ENCODE results near the gene KIAA0319L. TPM values are rescaled to one million over a fixed set of nuclear protein-coding genes. Genes with fewer than 3 reads are reported as not detected.
A peak's percentile ranks its signal among the peaks of the same experiment; 100 is the strongest.

Gene KIAA0319L
- polyA plus RNA-seq, 1 donor (not counting 4 experiments of a cell fraction or from before 2014, with no cell fraction given) = 23.8 TPM

DNA sequence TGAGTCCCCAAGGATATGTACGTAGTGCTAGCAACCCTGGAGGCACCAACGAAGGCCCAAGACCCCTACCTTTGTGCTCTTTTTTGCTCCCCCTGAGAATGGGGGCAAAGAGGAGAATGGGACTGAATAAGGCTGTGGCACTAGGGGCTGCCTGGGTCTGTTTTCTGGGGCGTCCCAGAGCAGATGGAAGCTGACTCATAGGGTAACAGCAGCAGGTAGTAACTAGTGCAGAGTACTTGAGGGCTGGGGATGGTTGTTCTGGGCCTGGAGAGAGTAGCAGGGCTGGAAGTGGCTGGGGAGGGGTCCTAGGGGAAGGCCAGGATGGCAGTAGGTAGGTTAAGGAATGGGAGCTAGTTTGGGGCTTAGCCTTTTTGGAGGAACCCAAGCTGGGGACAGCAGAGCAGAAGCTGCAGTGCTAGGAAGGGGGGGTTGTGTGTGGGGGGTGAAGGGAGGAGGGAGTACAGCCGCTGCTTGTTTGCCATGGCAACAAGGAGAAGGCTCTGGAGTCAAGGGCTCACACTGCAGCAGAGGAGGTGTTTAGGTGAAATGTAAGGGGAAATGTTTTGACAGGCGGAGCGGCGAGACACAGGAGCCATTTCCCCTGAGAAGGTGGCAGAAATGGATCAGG lies 2.2 kb upstream of the KIAA0319L start:
- no peak overlapping the region for H2AFZ ChIP-seq (ENCODE audit: control insufficient read depth, low read length)
- H3K4me2 ChIP-seq (ENCODE audit: control insufficient read depth, extremely low read depth, insufficient read depth, low read depth, low read length) = peak overlapping the region; percentile 11
- peaks cover 6% of the 10 kb centered on the region for H3K79me2 ChIP-seq (ENCODE audit: control insufficient read depth, insufficient read depth, low read length)
- peaks cover 10 to 17% of the 10 kb centered on the region in 2 experiments for H3K36me3 ChIP-seq (ENCODE audit: control insufficient read depth in 2 of 2, extremely low read depth in 1 of 2, insufficient read depth in 2 of 2, low read length in 2 of 2)
- no peaks in the 10 kb centered on the region for H3K27me3 ChIP-seq (ENCODE audit: control insufficient read depth, extremely low read depth, insufficient read depth, low read length)
- H3K4me3 ChIP-seq (ENCODE audit: control insufficient read depth in 2 of 3, extremely low read depth in 1 of 3, insufficient read depth in 2 of 3, low read depth in 1 of 3, low read length in 3 of 3) = no peak overlapping the region
- no peaks in the 10 kb centered on the region for H3K9me1 ChIP-seq (ENCODE audit: control insufficient read depth, extremely low read depth, insufficient read depth, low read length)
- H4K20me1 ChIP-seq (ENCODE audit: control insufficient read depth, extremely low read depth, insufficient read depth, low read length) = peaks cover 16% of the 10 kb centered on the region
- no peak for DNase-seq (ENCODE audit: low read depth, low spot score)
- no peak for TF ChIP-seq EZH2 (IDR thresholded peaks at IDR 0.05; ENCODE audit: low read length)
- TF ChIP-seq, protein P1, sequence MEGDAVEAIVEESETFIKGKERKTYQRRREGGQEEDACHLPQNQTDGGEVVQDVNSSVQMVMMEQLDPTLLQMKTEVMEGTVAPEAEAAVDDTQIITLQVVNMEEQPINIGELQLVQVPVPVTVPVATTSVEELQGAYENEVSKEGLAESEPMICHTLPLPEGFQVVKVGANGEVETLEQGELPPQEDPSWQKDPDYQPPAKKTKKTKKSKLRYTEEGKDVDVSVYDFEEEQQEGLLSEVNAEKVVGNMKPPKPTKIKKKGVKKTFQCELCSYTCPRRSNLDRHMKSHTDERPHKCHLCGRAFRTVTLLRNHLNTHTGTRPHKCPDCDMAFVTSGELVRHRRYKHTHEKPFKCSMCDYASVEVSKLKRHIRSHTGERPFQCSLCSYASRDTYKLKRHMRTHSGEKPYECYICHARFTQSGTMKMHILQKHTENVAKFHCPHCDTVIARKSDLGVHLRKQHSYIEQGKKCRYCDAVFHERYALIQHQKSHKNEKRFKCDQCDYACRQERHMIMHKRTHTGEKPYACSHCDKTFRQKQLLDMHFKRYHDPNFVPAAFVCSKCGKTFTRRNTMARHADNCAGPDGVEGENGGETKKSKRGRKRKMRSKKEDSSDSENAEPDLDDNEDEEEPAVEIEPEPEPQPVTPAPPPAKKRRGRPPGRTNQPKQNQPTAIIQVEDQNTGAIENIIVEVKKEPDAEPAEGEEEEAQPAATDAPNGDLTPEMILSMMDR (optimal IDR thresholded peaks at IDR 0.05 in 1 of 3, IDR thresholded peaks at IDR 0.05 in 1 of 3, conservative IDR thresholded peaks at IDR 0.05 in 1 of 3; ENCODE audit: extremely low read depth in 1 of 3, insufficient read depth in 2 of 3, low read length in 3 of 3) = no peak
- no peak for FAIRE-seq
- H3K9me3 ChIP-seq (ENCODE audit: control insufficient read depth, low read depth, low read length) = no peaks in the 10 kb centered on the region
- H3K27ac ChIP-seq (ENCODE audit: control insufficient read depth, insufficient read depth, low read length) = no peak overlapping the region
- dilution Hi-C loops (cut with MboI; ENCODE audit: extremely low pct_ligation_motif_present, low sequenced_read_pairs) = no loop called here
- no peak overlapping the region for H3K9ac ChIP-seq (ENCODE audit: control insufficient read depth, extremely low read depth, insufficient read depth, low read length)
- H3K4me1 ChIP-seq (ENCODE audit: control insufficient read depth, extremely low read depth, insufficient read depth, low read length) = peaks cover 57% of the 10 kb centered on the region

GRCh38 chr1:35558374-35559316 lies 1.4 kb upstream of the KIAA0319L start:
- peak overlapping the region; percentile 81 to 90 (median 87) for H3K4me3 ChIP-seq (ENCODE audit: control insufficient read depth in 2 of 3, extremely low read depth in 1 of 3, insufficient read depth in 2 of 3, low read depth in 1 of 3, low read length in 3 of 3)
- peaks cover 2% of the 10 kb centered on the region for H3K9me1 ChIP-seq (ENCODE audit: control insufficient read depth, extremely low read depth, insufficient read depth, low read length)
- H3K4me2 ChIP-seq (ENCODE audit: control insufficient read depth, extremely low read depth, insufficient read depth, low read depth, low read length) = peak overlapping the region; percentile 97
- H3K9ac ChIP-seq (ENCODE audit: control insufficient read depth, extremely low read depth, insufficient read depth, low read length) = peak overlapping the region; percentile 88
- DNase-seq (ENCODE audit: low read depth, low spot score) (no peak), FAIRE-seq (no peak)
- peaks cover 6% of the 10 kb centered on the region for H3K79me2 ChIP-seq (ENCODE audit: control insufficient read depth, insufficient read depth, low read length)
- peaks cover 11% of the 10 kb centered on the region for H4K20me1 ChIP-seq (ENCODE audit: control insufficient read depth, extremely low read depth, insufficient read depth, low read length)
- peaks cover 54% of the 10 kb centered on the region for H3K4me1 ChIP-seq (ENCODE audit: control insufficient read depth, extremely low read depth, insufficient read depth, low read length)
- H3K9me3 ChIP-seq (ENCODE audit: control insufficient read depth, low read depth, low read length) = no peaks in the 10 kb centered on the region
- TF ChIP-seq, protein P1 (optimal IDR thresholded peaks at IDR 0.05 in 1 of 3, IDR thresholded peaks at IDR 0.05 in 1 of 3, conservative IDR thresholded peaks at IDR 0.05 in 1 of 3; ENCODE audit: extremely low read depth in 1 of 3, insufficient read depth in 2 of 3, low read length in 3 of 3) = peak in 1 of 3 experiments; percentile 10
- no peak for TF ChIP-seq EZH2 (IDR thresholded peaks at IDR 0.05; ENCODE audit: low read length)
- H3K27me3 ChIP-seq (ENCODE audit: control insufficient read depth, extremely low read depth, insufficient read depth, low read length) = no peaks in the 10 kb centered on the region
- no peak overlapping the region for H3K27ac ChIP-seq (ENCODE audit: control insufficient read depth, insufficient read depth, low read length)
- no peak overlapping the region for H2AFZ ChIP-seq (ENCODE audit: control insufficient read depth, low read length)
- dilution Hi-C loops (cut with MboI; ENCODE audit: extremely low pct_ligation_motif_present, low sequenced_read_pairs) = no loop called here
- H3K36me3 ChIP-seq (ENCODE audit: control insufficient read depth in 2 of 2, extremely low read depth in 1 of 2, insufficient read depth in 2 of 2, low read length in 2 of 2) = peaks cover 10 to 19% of the 10 kb centered on the region in 2 experiments

Measured in keratinocyte (primary cell).